LNCAP (cell line): Measurements from ENCODE around the gene CCDC12.

Source experiments
- TF ChIP-seq, protein P1 (sequence below): fragments of 450-650 bp; IDR thresholded peaks from 2 replicates; pipeline ENCODE4 v1.5.1; 2017; ENCODE audit warnings: mild to moderate bottlenecking

The CCDC12 gene

GRCh38 chr3:47001731-47002170, 25.2 kb upstream of the CCDC12 start:
- TF ChIP-seq, protein P1, sequence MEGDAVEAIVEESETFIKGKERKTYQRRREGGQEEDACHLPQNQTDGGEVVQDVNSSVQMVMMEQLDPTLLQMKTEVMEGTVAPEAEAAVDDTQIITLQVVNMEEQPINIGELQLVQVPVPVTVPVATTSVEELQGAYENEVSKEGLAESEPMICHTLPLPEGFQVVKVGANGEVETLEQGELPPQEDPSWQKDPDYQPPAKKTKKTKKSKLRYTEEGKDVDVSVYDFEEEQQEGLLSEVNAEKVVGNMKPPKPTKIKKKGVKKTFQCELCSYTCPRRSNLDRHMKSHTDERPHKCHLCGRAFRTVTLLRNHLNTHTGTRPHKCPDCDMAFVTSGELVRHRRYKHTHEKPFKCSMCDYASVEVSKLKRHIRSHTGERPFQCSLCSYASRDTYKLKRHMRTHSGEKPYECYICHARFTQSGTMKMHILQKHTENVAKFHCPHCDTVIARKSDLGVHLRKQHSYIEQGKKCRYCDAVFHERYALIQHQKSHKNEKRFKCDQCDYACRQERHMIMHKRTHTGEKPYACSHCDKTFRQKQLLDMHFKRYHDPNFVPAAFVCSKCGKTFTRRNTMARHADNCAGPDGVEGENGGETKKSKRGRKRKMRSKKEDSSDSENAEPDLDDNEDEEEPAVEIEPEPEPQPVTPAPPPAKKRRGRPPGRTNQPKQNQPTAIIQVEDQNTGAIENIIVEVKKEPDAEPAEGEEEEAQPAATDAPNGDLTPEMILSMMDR = no peak

- TF ChIP-seq, protein P1 = no peak
Measured at GRCh38 chr3:47000922-47001730, 24.6 kb upstream of the CCDC12 start.

DNA sequence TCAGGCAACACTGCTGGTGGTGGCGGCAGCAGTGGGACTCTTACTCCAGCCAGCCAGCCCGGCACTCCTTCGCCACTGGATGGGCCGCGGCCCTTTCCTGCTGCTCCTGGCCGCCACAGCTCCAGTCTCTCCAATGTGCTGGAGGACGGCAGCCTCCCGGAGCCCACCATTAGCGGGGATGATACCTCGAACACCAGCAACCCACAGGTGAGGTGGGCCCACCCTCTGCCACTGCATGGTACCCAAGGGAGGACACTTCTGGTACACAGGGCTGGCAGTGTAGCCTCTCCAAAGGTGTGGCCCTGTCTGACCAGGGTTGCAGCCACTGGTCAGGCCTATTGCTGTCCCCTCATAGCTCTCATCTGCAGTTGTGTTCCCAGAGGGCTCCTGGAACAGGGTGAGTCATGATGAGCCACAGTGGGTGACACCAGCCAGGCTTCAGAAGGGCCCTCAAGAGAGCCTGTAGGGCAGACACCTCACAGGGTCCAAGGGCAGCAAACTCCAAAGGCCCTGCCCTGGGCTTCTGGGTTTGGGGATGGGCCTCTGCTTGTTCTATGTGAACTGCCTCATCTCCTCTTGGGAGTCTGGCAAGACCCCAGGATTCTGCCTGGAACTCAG, 23.8 kb upstream of the CCDC12 start:
- TF ChIP-seq, protein P1 = no peak

- TF ChIP-seq, protein P1 = no peak
Measured at GRCh38 chr3:46999516-47000197, 23.1 kb upstream of the CCDC12 start.

DNA sequence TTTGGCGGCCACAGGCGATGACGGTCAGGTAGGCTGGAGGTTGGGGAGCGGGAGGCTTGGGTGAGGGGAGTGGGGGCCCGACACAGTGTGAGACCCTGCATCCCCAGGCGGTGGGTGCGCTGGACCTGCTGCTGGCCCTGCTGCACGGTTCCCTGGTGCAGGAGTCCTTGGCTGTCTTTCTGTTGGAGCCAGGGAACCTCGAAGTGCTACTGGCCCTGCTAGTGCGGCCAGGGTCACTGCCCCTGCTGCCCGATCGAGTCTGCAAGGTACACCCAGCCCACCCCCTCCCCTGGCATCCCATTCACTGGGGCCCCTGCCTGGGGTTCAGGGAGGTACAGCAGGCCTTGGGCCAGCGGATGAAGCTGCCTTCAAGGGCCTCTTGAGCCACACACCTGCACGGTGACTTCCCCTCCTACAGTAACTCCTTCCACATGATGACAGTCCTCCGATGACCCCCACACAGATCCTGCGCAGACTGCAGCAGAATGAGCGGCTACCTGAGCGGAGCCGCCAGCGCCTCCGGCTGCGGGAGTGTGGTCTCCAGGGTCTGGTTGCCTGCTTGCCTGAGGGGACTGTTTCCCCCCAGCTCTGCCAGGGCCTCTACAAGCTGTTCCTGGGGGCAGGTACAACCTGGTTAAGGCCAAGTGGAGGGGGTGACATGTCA, 22.4 kb upstream of the CCDC12 start:
- TF ChIP-seq, protein P1 = no peak

DNA sequence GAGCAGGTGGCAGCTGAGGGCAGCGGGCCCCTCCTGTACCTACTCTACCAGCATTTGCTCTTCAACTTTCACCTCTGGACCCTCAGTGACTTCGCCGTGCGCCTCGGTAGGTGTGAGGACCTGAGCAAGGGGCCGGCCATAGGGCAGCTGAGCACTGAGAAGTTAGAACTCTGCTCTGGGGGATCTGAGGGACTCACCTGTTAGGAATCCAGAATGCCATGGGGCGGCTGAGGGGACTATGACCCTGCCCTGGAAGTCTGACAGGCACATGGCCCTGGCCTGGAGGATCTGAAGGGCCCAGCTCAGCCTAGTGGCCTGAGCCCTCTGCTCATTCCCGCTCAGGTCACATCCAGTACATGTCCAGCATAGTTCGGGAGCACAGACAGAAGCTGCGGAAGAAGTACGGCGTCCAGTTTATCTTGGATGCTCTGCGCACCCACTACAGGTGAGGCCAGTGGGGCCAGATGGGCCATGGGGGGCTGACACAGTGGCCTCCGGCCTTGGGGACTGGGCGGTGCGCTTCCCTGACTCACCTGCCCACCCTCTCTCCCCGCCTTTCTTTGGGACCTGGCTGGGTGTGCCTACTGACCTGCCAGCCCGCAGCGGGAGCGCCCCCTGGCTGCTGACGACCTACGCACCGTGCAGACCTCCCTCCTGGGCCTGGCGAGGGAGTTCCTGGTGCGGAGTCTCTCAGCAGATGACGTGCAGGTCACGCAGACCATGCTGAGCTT, 21.7 kb upstream of the CCDC12 start:
- TF ChIP-seq, protein P1 = peak; percentile 89
